Activated naive CD8-positive, alpha-beta T cell treated with anti-CD3 and anti-CD28 coated beads, Interleukin-2, amount 50 U/mL, for 24 hours (primary cell): Measurements from ENCODE around the gene TTBK1.
"Not testable (repeated sequence)": the region's sequence is repeated elsewhere in the genome, so short reads cannot be mapped to it uniquely, and the experiment has no call there.

Source experiments
- ATAC-seq: fragments of 150-1000 bp; cut with Tn5 transposase; one replicate; pipeline ENCODE4 v1.10.0; 2021
- DNase-seq: peaks from one replicate; pipeline ENCODE4 v3.0.0; 2021
- H3K27ac Mint-ChIP-seq: one replicate; pipeline ENCODE4 v1.8.0; 2021; ENCODE audit warnings: mild to moderate bottlenecking, mixed read lengths
- H3K27me3 Mint-ChIP-seq: one replicate; pipeline ENCODE4 v1.8.0; 2021; ENCODE audit warnings: mixed read lengths
- H3K36me3 Mint-ChIP-seq: one replicate; pipeline ENCODE4 v1.8.0; 2021; ENCODE audit warnings: low read depth, mixed read lengths
- H3K4me1 Mint-ChIP-seq: one replicate; pipeline ENCODE4 v1.8.0; 2021; ENCODE audit warnings: mixed read lengths
- H3K4me3 Mint-ChIP-seq: one replicate; pipeline ENCODE4 v1.8.0; 2021; ENCODE audit warnings: mild to moderate bottlenecking, moderate library complexity, mixed read lengths
- H3K9me3 Mint-ChIP-seq: one replicate; pipeline ENCODE4 v1.8.0; 2021; ENCODE audit warnings: mixed read lengths

TTBK1 gene

GRCh38 chr6:43292341-43292740 is 49.1 kb downstream of the TTBK1 start:
- Mint-ChIP-seq H3K27me3 (peaks cover 4% of the 10 kb centered on the region), H3K4me3 (no peak overlapping the region), H3K36me3 (no peaks in the 10 kb centered on the region), H3K4me1 (no peaks in the 10 kb centered on the region), H3K9me3 (no peaks in the 10 kb centered on the region), H3K27ac (no peak overlapping the region)
- ATAC-seq, result no peak
- DNase-seq, result no peak

DNA sequence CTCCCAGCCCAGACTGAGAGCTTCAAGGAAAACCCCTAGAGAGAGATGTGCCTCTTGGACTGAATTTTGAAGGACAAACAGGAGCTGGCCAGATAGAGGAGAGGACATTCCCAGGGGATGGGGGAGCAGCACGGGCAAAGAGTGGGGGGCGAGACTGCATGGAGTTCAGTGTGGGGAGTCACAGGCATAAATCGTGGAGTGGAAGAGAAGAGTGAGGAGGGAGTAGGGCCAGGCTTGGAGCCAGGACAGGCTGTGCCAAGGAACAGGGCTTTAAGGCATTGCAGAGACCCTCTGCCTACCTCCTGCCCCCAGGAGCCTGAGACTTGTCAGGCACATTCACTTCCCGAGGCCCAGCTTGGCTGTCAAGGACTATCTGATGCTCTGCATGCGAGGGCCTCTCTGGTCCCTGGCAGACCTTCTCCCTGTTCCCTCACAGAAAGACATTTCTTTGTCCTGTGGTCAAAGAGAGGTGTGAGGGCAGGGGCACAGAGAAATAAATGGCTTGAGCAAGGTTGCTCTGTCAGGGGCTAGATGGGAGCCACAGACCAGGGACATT is 49.6 kb downstream of the TTBK1 start:
- ATAC-seq, result no peak
- H3K4me3 Mint-ChIP-seq, result no peak overlapping the region
- H3K9me3 Mint-ChIP-seq, result no peaks in the 10 kb centered on the region
- no peaks in the 10 kb centered on the region for H3K4me1 Mint-ChIP-seq
- peaks cover 2% of the 10 kb centered on the region for H3K27me3 Mint-ChIP-seq
- no peak overlapping the region for H3K27ac Mint-ChIP-seq
- no peaks in the 10 kb centered on the region for H3K36me3 Mint-ChIP-seq
- DNase-seq, result no peak

GRCh38 chr6:43293698-43294097 is 50.4 kb downstream of the TTBK1 start:
- Mint-ChIP-seq H3K4me1 (no peaks in the 10 kb centered on the region), H3K27ac (no peak overlapping the region), H3K27me3 (peaks cover 2% of the 10 kb centered on the region), H3K4me3 (no peak overlapping the region), H3K36me3 (no peaks in the 10 kb centered on the region), H3K9me3 (no peaks in the 10 kb centered on the region)
- DNase-seq (no peak), ATAC-seq (no peak)

GRCh38 chr6:43294536-43294935 is 51.3 kb downstream of the TTBK1 start:
- no peak for DNase-seq
- H3K27ac Mint-ChIP-seq, result no peak overlapping the region
- H3K4me1 Mint-ChIP-seq, result no peaks in the 10 kb centered on the region
- no peak for ATAC-seq
- H3K36me3 Mint-ChIP-seq, result no peaks in the 10 kb centered on the region
- no peak overlapping the region for H3K4me3 Mint-ChIP-seq
- no peaks in the 10 kb centered on the region for H3K9me3 Mint-ChIP-seq
- H3K27me3 Mint-ChIP-seq, result no peaks in the 10 kb centered on the region

DNA sequence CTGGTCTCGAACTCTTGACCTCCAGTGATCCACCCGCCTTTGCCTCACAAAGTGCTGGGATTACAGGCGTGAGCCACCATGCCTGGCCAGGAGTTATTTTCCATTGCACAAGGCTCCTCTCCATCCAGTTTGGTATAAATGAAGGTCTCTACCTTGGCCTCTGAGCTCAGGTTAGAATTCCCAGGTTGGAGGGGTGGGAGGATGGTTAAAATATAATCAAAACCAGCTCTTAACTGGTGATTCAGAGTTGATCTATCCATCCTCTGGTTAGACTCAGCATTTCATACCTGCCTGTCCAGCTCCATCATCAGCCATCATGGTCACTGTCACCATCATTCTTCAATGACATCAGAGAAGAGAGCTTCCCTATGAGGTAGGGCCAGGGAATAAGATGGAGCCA is 52.2 kb downstream of the TTBK1 start:
- no peak for DNase-seq
- Mint-ChIP-seq H3K4me1 (no peaks in the 10 kb centered on the region), H3K4me3 (no peak overlapping the region), H3K27ac (no peak overlapping the region), H3K36me3 (no peaks in the 10 kb centered on the region), H3K27me3 (peaks cover 2% of the 10 kb centered on the region), H3K9me3 (no peaks in the 10 kb centered on the region)
- no peak for ATAC-seq

- Mint-ChIP-seq H3K4me3 (no peak overlapping the region), H3K27ac (no peak overlapping the region), H3K36me3 (no peaks in the 10 kb centered on the region), H3K9me3 (no peaks in the 10 kb centered on the region), H3K27me3 (peaks cover 2% of the 10 kb centered on the region), H3K4me1 (no peaks in the 10 kb centered on the region)
- DNase-seq (no peak), ATAC-seq (no peak)
Measured at GRCh38 chr6:43296780-43297497, 53.7 kb downstream of the TTBK1 start.

DNA sequence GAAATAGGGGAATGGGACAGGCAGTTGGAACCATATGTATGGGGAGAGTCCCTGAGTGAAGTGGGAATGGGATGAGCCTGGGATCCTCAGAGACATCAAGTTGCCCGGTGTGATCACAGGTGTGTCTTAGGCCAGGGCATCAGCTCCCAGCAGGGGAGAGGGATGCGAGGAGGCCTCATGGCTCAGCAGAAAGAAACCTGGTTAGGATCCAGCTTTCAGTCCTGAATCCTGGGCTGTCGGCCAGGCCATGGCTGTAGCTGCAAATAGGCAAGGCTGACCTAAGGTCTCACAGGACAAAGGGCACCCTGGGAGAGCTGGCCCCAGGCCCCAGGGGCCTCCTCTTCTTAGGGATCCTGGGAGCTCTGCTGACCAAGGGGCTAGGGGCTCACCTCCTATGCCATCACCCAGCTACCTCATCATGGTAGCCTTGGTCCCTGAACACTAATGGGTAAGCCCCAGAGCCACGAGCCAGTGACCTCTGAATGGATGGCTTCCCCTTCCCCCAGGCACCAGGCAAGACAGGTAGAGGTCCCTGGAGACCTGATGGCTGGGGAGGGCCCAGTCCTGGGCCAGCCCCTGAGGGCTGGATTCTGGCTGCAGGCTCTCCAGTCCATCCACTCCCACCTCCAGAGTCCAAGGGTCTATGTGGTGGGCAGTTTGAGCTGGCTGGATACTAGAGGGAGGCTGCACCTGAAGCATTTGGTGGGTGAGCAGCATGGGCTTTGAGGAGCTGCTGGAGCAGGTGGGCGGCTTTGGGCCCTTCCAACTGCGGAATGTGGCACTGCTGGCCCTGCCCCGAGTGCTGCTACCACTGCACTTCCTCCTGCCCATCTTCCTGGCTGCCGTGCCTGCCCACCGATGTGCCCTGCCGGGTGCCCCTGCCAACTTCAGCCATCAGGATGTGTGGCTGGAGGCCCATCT is 54.6 kb downstream of the TTBK1 start, which contains the start of gene SLC22A7:
SLC22A7 (plus strand) TSS at position 617 of the 921 bp plus-strand sequence; CDS start at position 716, 99 bp downstream.
- ATAC-seq (no peak), DNase-seq (no peak)
- no peak within 1 kb of the TSS for H3K4me3 Mint-ChIP-seq
- H3K27ac Mint-ChIP-seq, result no peak within 1 kb of the TSS
- no peaks in the 10 kb centered on the region for H3K36me3 Mint-ChIP-seq
- H3K9me3 Mint-ChIP-seq, result no peaks in the 10 kb centered on the region
- no peaks in the 10 kb centered on the region for H3K4me1 Mint-ChIP-seq
- peaks cover 2% of the 10 kb centered on the region for H3K27me3 Mint-ChIP-seq

- Mint-ChIP-seq H3K36me3 (no peaks in the 10 kb centered on the region), H3K9me3 (no peaks in the 10 kb centered on the region), H3K4me1 (no peaks in the 10 kb centered on the region), H3K27me3 (peaks cover 2% of the 10 kb centered on the region), H3K27ac (no peak overlapping the region), H3K4me3 (no peak overlapping the region)
- DNase-seq, result no peak
- ATAC-seq, result no peak
Measured at GRCh38 chr6:43298565-43299337, 55.5 kb downstream of the TTBK1 start.

- no peaks in the 10 kb centered on the region for H3K9me3 Mint-ChIP-seq
- peaks cover 2% of the 10 kb centered on the region for H3K27me3 Mint-ChIP-seq
- H3K4me3 Mint-ChIP-seq, result no peak overlapping the region
- no peak for DNase-seq
- no peak for ATAC-seq
- H3K36me3 Mint-ChIP-seq, result no peaks in the 10 kb centered on the region
- H3K4me1 Mint-ChIP-seq, result no peaks in the 10 kb centered on the region
- no peak overlapping the region for H3K27ac Mint-ChIP-seq
Measured at GRCh38 chr6:43299338-43300293, 56.3 kb downstream of the TTBK1 start.

- H3K9me3 Mint-ChIP-seq, result no peaks in the 10 kb centered on the region
- H3K4me1 Mint-ChIP-seq, result no peaks in the 10 kb centered on the region
- no peak for ATAC-seq
- no peaks in the 10 kb centered on the region for H3K36me3 Mint-ChIP-seq
- H3K4me3 Mint-ChIP-seq, result no peak overlapping the region
- no peak for DNase-seq
- H3K27ac Mint-ChIP-seq, result no peak overlapping the region
- peaks cover 2% of the 10 kb centered on the region for H3K27me3 Mint-ChIP-seq
Measured at GRCh38 chr6:43301081-43301870, 58.0 kb downstream of the TTBK1 start.

DNA sequence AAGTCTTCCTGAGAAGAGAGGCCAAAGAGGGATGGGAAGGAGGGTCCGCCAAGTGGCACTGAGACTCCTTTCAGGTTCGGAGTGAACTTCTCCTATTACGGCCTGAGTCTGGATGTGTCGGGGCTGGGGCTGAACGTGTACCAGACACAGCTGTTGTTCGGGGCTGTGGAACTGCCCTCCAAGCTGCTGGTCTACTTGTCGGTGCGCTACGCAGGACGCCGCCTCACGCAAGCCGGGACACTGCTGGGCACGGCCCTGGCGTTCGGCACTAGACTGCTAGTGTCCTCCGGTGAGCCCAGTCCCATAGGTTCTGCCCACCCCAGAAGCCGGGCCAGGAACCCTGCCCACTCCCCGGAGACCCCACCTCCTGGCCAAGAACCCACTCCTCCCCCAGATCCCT is 58.8 kb downstream of the TTBK1 start:
- H3K4me3 Mint-ChIP-seq, result no peak overlapping the region
- H3K27me3 Mint-ChIP-seq, result peaks cover 2% of the 10 kb centered on the region
- no peaks in the 10 kb centered on the region for H3K4me1 Mint-ChIP-seq
- H3K9me3 Mint-ChIP-seq, result no peaks in the 10 kb centered on the region
- DNase-seq (no peak), ATAC-seq (no peak)
- H3K36me3 Mint-ChIP-seq, result no peaks in the 10 kb centered on the region
- no peak overlapping the region for H3K27ac Mint-ChIP-seq

DNA sequence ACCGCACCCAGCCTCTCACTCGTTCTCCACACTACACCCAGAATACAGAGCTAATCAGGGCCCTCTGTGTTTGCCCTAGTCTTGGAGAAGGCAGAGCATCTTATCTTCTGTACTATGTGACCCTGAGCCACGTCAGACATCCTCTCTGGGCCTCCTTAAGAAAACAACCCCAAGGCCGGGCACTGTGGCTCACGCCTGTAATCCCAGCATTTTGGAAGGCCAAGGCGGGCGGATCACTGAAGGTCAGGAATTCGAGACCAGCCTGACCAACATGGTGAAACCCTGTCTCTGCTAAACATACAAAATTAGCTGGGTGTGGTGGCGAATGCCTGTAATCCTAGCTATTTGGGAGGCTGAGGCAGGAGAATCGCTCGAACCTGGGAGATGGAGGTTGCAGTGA is 59.7 kb downstream of the TTBK1 start:
- not testable (repeated sequence) for H3K4me1 Mint-ChIP-seq, H3K4me3 Mint-ChIP-seq, H3K9me3 Mint-ChIP-seq, H3K27me3 Mint-ChIP-seq, ATAC-seq, DNase-seq, H3K27ac Mint-ChIP-seq, H3K36me3 Mint-ChIP-seq

DNA sequence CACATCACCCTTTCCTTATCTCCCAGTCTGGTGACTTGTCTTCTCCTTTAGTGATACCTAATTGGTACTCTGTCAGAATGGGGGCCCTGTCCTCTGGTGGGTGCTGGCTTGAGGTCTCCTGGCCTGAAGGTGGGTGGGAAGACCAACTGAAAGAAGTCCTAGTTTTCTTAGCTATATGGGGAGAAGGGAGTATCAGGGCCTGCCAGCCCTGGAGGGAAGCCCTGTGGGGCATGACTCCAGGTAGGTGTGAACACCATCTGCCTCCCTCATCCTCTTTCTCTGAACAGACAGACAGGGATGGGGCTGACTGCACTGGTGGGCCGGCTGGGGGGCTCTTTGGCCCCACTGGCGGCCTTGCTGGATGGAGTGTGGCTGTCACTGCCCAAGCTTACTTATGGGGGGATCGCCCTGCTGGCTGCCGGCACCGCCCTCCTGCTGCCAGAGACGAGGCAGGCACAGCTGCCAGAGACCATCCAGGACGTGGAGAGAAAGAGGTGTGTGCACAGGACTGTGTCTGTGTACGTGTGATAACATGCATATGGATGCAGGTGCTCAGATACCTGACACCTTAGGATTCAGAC is 60.6 kb downstream of the TTBK1 start:
- Mint-ChIP-seq H3K36me3 (no peaks in the 10 kb centered on the region), H3K27me3 (peaks cover 2% of the 10 kb centered on the region), H3K9me3 (no peaks in the 10 kb centered on the region), H3K4me1 (peaks cover 5% of the 10 kb centered on the region), H3K27ac (no peak overlapping the region), H3K4me3 (no peak overlapping the region)
- DNase-seq, result no peak
- ATAC-seq, result no peak
